ENCODE results near the gene AQP2. TPM values are rescaled to one million over a fixed set of nuclear protein-coding genes. Genes with fewer than 3 reads are reported as not detected.

The AQP2 gene
- total RNA-seq, 4 donors from 2014 or later: not detected

- in situ Hi-C loops (cut with MboI; ENCODE audit: low sequenced_read_pairs in 4 of 4): no loop called here
Observed at GRCh38 chr12:49962861-49963765, 12.6 kb downstream of the AQP2 start.

GRCh38 chr12:49963976-49964815, 13.7 kb downstream of the AQP2 start:
- no peak for TF ChIP-seq POLR2A (IDR thresholded peaks at IDR 0.05)
- no peak for TF ChIP-seq CTCF (IDR thresholded peaks at IDR 0.05 in 4 of 5, conservative IDR thresholded peaks at IDR 0.05 in 1 of 5)
- intact Hi-C loops (cut with DNase I; ENCODE audit: low total_unique reads) (loop anchor here (10.0 kb wide), 1 partner anchor 99 kb away; no protein-coding TSS in a partner anchor), in situ Hi-C loops (cut with MboI; ENCODE audit: low sequenced_read_pairs in 4 of 4) (no loop called here)
- Histone ChIP-seq H3K36me3 (no peaks in the 10 kb centered on the region), H3K4me1 (peaks cover 0 to 5% of the 10 kb centered on the region in 2 donors), H3K27me3 (peaks cover 21 to 40% (median 38%) of the 10 kb centered on the region in 3 donors), H3K4me3 (no peak overlapping the region), H3K9me3 (no peaks in the 10 kb centered on the region), H3K27ac (no peak overlapping the region)
- no peak for DNase-seq
- no peak for ATAC-seq

More at GRCh38 chr12:49962861-49963765, 12.6 kb downstream of the AQP2 start:
- peaks cover 0 to 5% of the 10 kb centered on the region in 2 donors for H3K4me1 ChIP-seq
- H3K4me3 ChIP-seq: no peak overlapping the region
- no peaks in the 10 kb centered on the region for H3K36me3 ChIP-seq
- ATAC-seq (no peak), DNase-seq (no peak)
- intact Hi-C loops (cut with DNase I; ENCODE audit: low total_unique reads): loop anchor here (10.0 kb wide), 1 partner anchor 98 kb away; no protein-coding TSS in a partner anchor
- H3K27me3 ChIP-seq: peaks cover 21 to 36% (median 32%) of the 10 kb centered on the region in 3 donors
- no peak for TF ChIP-seq CTCF (IDR thresholded peaks at IDR 0.05 in 4 of 5, conservative IDR thresholded peaks at IDR 0.05 in 1 of 5)
- no peak for TF ChIP-seq POLR2A (IDR thresholded peaks at IDR 0.05)
- H3K27ac ChIP-seq: no peak overlapping the region
- H3K9me3 ChIP-seq: no peaks in the 10 kb centered on the region

- TF ChIP-seq POLR2A (IDR thresholded peaks at IDR 0.05) (no peak), CTCF (IDR thresholded peaks at IDR 0.05 in 4 of 5, conservative IDR thresholded peaks at IDR 0.05 in 1 of 5) (no peak)
- ATAC-seq (no peak), DNase-seq (no peak)
- intact Hi-C loops (cut with DNase I; ENCODE audit: low total_unique reads) (loop anchor here (5.0 to 10.0 kb wide), 2 partner anchors 100 to 207 kb away; no protein-coding TSS in a partner anchor), in situ Hi-C loops (cut with MboI; ENCODE audit: low sequenced_read_pairs in 4 of 4) (no loop called here)
- Histone ChIP-seq H3K27ac (no peak overlapping the region), H3K9me3 (no peaks in the 10 kb centered on the region), H3K4me1 (peaks cover 0 to 5% of the 10 kb centered on the region in 2 donors), H3K27me3 (peaks cover 14 to 35% (median 34%) of the 10 kb centered on the region in 3 donors), H3K36me3 (no peaks in the 10 kb centered on the region), H3K4me3 (no peak overlapping the region)
Observed at GRCh38 chr12:49964849-49965624, 14.5 kb downstream of the AQP2 start.

GRCh38 chr12:49965836-49966235, 15.3 kb downstream of the AQP2 start:
- Histone ChIP-seq H3K4me3 (no peak overlapping the region), H3K9me3 (no peaks in the 10 kb centered on the region), H3K27ac (no peak overlapping the region), H3K4me1 (peaks cover 0 to 5% of the 10 kb centered on the region in 2 donors), H3K36me3 (no peaks in the 10 kb centered on the region), H3K27me3 (peaks cover 6 to 30% (median 27%) of the 10 kb centered on the region in 3 donors)
- in situ Hi-C loops (cut with MboI; ENCODE audit: low sequenced_read_pairs in 4 of 4): no loop called here
- no peak for TF ChIP-seq POLR2A (IDR thresholded peaks at IDR 0.05)
- TF ChIP-seq CTCF (IDR thresholded peaks at IDR 0.05 in 4 of 5, conservative IDR thresholded peaks at IDR 0.05 in 1 of 5): no peak
- DNase-seq (no peak), ATAC-seq (no peak)
- intact Hi-C loops (cut with DNase I; ENCODE audit: low total_unique reads): loop anchor here (2.0 to 10.0 kb wide), 3 partner anchors 91 to 206 kb away; partner anchors contain the start of gene ASIC1
